Hematopoietic multipotent progenitor cell treated with erythropoietin and hydrocortisone succinate and interleukin-3 and kit ligand, for 6 days (in vitro differentiated cells): ENCODE results near the gene FBLN1.
"Not testable (repeated sequence)": the region's sequence is repeated elsewhere in the genome, so short reads cannot be mapped to it uniquely, and the experiment has no call there.

Experiments
- DNase-seq: peaks from one replicate; pipeline ENCODE4 v3.0.0-alpha.2; 2015

The FBLN1 gene

GRCh38 chr22:45616432-45616831 lies 113.7 kb downstream of the FBLN1 start:
- no peak for DNase-seq

- no peak for DNase-seq
Observed at GRCh38 chr22:45617948-45618347, 115.3 kb downstream of the FBLN1 start.

- no peak for DNase-seq
Observed at GRCh38 chr22:45620706-45621105, 118.0 kb downstream of the FBLN1 start.

- no peak for DNase-seq
Observed at GRCh38 chr22:45621836-45622600, 119.3 kb downstream of the FBLN1 start.

GRCh38 chr22:45623464-45624145 lies 120.9 kb downstream of the FBLN1 start:
- DNase-seq, result not testable (repeated sequence)

- no peak for DNase-seq
Observed at GRCh38 chr22:45626198-45626651, 123.5 kb downstream of the FBLN1 start.

GRCh38 chr22:45627489-45628233 lies 125.0 kb downstream of the FBLN1 start:
- DNase-seq, result no peak

- no peak for DNase-seq
Observed at GRCh38 chr22:45628515-45628914, 125.8 kb downstream of the FBLN1 start.

GRCh38 chr22:45629469-45630089 lies 126.9 kb downstream of the FBLN1 start:
- no peak for DNase-seq

GRCh38 chr22:45630436-45630835 lies 127.8 kb downstream of the FBLN1 start:
- no peak for DNase-seq

GRCh38 chr22:45631140-45631840 lies 128.6 kb downstream of the FBLN1 start:
- no peak for DNase-seq

- no peak for DNase-seq
Observed at GRCh38 chr22:45631841-45632238, 129.2 kb downstream of the FBLN1 start.

GRCh38 chr22:45632791-45633515 lies 130.3 kb downstream of the FBLN1 start:
- DNase-seq, result no peak

GRCh38 chr22:45636683-45637082 lies 134.0 kb downstream of the FBLN1 start:
- peak; percentile 72 for DNase-seq

GRCh38 chr22:45638197-45638596 lies 135.5 kb downstream of the FBLN1 start:
- DNase-seq, result no peak

GRCh38 chr22:45638834-45639746 lies 136.4 kb downstream of the FBLN1 start:
- peak; percentile 75 for DNase-seq

- no peak for DNase-seq
Observed at GRCh38 chr22:45639747-45640102, 137.0 kb downstream of the FBLN1 start.

GRCh38 chr22:45640291-45640940 lies 137.7 kb downstream of the FBLN1 start:
- no peak for DNase-seq

- no peak for DNase-seq
Observed at GRCh38 chr22:45640941-45641621, 138.4 kb downstream of the FBLN1 start.

GRCh38 chr22:45642986-45643385 lies 140.3 kb downstream of the FBLN1 start:
- DNase-seq, result peak; percentile 88
